ENCODE measurements around the gene HAUS7.

The HAUS7 gene

DNA sequence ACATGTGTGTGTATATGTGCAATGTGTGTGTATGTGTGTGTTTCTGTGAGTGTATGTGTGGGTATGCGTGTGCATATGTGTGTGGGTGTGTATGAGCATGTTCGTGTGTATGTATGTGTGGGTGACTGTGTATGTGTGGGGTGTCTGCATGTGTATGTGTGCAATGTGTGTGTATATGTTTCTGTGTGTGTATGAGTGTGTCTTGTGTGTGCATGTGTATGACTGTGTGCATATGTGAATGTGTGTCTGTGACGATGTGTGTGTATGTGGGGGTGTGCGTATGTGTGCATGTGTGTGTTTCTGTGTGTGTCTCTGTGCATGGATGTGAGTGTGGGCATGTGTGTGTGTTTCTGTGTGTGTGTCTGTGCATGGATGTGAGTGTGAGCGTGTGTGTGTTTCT, 42.9 kb upstream of the HAUS7 start:
- no peak overlapping the region for H3K9ac ChIP-seq

GRCh38 chrX:153512501-153512893, 42.1 kb upstream of the HAUS7 start:
- Histone ChIP-seq H4K20me1 (peaks cover 0 to 66% (median 0%) of the 10 kb centered on the region in 11 experiments; a peak in 8 of 22 replicates), H3K27me3 (peaks cover 22 to 70% (median 34%) of the 10 kb centered on the region in 11 experiments), H3K4me3 (no peak overlapping the region), H3K9ac (no peak overlapping the region), H3K4me2 (peak overlapping the region in 1 of 11 experiments; percentile 30; a peak in 1 of 22 replicates), H3K36me3 (no peaks in the 10 kb centered on the region), H3K4me1 (peaks cover 0 to 69% (median 32%) of the 10 kb centered on the region in 10 experiments; a peak in 16 of 20 replicates), H3K9me3 (replicated peaks in 1 of 11) (peaks cover 0 to 3% (median 0%) of the 10 kb centered on the region in 11 experiments; a peak in 6 of 22 replicates), H3K27ac (no peak overlapping the region)
- TF ChIP-seq Cebpa-rat (IDR thresholded peaks at IDR 0.05), result no peak

More for the DNA sequence above, 42.9 kb upstream of the HAUS7 start:
- no peak overlapping the region for H3K4me3 ChIP-seq
- H3K9me3 ChIP-seq (replicated peaks in 1 of 11), result peaks cover 0 to 3% (median 0%) of the 10 kb centered on the region in 11 experiments; a peak in 5 of 22 replicates
- no peak overlapping the region for H3K4me2 ChIP-seq
- peaks cover 29 to 78% (median 39%) of the 10 kb centered on the region in 11 experiments for H3K27me3 ChIP-seq
- no peaks in the 10 kb centered on the region for H3K36me3 ChIP-seq
- peaks cover 0 to 61% (median 25%) of the 10 kb centered on the region in 10 experiments; a peak in 16 of 20 replicates for H3K4me1 ChIP-seq
- no peak overlapping the region for H3K27ac ChIP-seq
- no peak for TF ChIP-seq Cebpa-rat (IDR thresholded peaks at IDR 0.05)
- H4K20me1 ChIP-seq, result peaks cover 0 to 65% (median 0%) of the 10 kb centered on the region in 11 experiments; a peak in 8 of 22 replicates

DNA sequence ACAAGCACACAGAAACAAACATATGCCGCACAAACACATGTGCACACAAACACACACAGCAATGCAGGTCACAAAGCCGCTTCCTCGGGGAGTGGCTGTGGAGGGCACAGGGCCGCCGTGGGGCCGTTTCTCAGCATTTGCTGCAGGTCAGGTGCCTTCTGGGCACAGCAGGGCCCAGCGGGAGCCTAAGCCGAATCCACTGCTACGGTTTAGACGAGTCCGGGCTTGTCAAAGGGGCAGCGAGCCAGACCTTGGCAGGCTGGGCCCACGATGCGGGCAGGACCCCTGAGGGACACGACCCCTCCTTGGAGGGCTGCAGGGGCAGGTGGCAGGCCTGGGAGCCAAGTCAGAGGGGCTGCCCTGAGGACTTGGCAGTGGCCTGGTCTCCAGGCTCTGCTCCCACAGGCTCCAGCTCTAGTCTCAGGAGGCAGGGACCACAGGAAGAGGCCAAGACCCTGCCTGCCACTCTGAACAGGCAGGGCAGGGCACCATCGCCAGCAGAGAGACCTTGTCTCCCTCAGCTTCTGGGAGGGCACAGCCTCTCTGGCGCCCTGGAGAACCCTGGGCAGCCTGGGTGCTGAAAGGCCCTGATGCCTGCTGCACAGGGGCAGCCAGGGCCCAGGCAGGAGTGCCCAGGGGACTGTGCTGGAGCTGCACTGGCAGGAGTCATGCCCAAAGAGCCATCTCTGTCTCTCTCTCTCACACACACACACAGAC, 41.6 kb upstream of the HAUS7 start:
- peaks cover 0 to 66% (median 0%) of the 10 kb centered on the region in 11 experiments; a peak in 9 of 22 replicates for H4K20me1 ChIP-seq
- peaks cover 0 to 3% (median 0%) of the 10 kb centered on the region in 11 experiments; a peak in 6 of 22 replicates for H3K9me3 ChIP-seq (replicated peaks in 1 of 11)
- peaks cover 0 to 72% (median 35%) of the 10 kb centered on the region in 10 experiments; a peak in 16 of 20 replicates for H3K4me1 ChIP-seq
- H3K4me3 ChIP-seq, result no peak overlapping the region
- no peaks in the 10 kb centered on the region for H3K36me3 ChIP-seq
- no peak overlapping the region; a peak in 1 of 22 replicates for H3K9ac ChIP-seq
- peaks cover 16 to 68% (median 31%) of the 10 kb centered on the region in 11 experiments for H3K27me3 ChIP-seq
- no peak overlapping the region for H3K27ac ChIP-seq
- peak overlapping the region in 4 of 11 experiments; percentile 3 to 30 (median 28); a peak in 6 of 22 replicates for H3K4me2 ChIP-seq
- no peak for TF ChIP-seq Cebpa-rat (IDR thresholded peaks at IDR 0.05)

DNA sequence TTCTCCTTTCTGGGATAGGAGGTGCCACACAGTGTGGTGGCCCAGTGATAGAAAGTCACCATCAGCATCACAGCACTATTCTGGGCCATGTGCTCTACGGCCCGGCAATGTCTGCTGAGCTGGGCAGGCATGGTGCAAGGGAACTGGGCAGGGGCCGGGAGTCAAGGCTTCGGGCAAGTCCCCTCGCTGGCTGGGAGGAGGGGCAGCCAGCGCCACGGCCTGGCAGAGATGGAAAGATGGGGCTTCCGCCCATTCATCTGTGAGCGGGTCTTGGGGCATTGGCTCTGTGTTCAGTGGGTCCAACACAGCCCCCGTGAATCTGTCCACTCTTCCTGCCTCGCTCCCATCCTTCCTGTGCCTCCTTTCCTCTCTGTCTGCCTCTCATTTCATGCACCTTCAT, 40.0 kb upstream of the HAUS7 start:
- Histone ChIP-seq H3K9ac (no peak overlapping the region), H4K20me1 (peaks cover 0 to 59% (median 0%) of the 10 kb centered on the region in 11 experiments; a peak in 9 of 22 replicates), H3K9me3 (replicated peaks in 1 of 11) (peaks cover 0 to 3% (median 0%) of the 10 kb centered on the region in 11 experiments; a peak in 5 of 22 replicates), H3K36me3 (no peaks in the 10 kb centered on the region), H3K27me3 (peaks cover 5 to 62% (median 24%) of the 10 kb centered on the region in 11 experiments; a peak in 17 of 22 replicates), H3K4me2 (0 out of 22 replicates have a peak overlapping the region, but pooled peaks of 2 of the 11 experiments have one; percentile 8 to 29), H3K4me1 (peaks cover 0 to 69% (median 29%) of the 10 kb centered on the region in 10 experiments; a peak in 16 of 20 replicates), H3K27ac (no peak overlapping the region), H3K4me3 (no peak overlapping the region)
- TF ChIP-seq Cebpa-rat (IDR thresholded peaks at IDR 0.05), result no peak

DNA sequence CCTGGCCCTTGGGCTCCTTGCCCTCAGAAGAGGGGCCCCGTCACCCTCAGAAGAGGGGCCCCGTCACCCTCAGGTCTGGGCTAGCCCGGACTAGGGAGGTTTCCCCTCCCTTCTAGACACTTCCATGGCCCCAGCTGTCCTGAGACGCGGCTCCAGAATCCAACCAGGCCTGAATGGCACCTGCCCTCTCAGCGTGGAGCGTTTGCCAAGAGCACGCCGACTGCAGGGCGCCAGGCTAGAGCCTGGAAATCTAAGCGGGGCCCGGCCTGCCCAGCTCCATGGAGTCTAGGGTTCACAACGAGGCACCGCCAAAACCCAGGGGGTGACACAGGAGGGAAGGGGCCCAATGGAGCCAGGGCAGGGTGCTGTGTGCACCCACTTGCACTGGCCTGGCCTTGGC, 39.2 kb upstream of the HAUS7 start:
- Histone ChIP-seq H3K9ac (no peak overlapping the region), H3K4me1 (peaks cover 0 to 63% (median 29%) of the 10 kb centered on the region in 10 experiments; a peak in 16 of 20 replicates), H4K20me1 (peaks cover 0 to 53% (median 0%) of the 10 kb centered on the region in 11 experiments; a peak in 8 of 22 replicates), H3K9me3 (replicated peaks in 1 of 11) (peaks cover 0 to 6% (median 0%) of the 10 kb centered on the region in 11 experiments; a peak in 6 of 22 replicates), H3K4me2 (peak overlapping the region in 4 of 11 experiments; percentile 72 to 79 (median 76); a peak in 7 of 22 replicates), H3K36me3 (no peaks in the 10 kb centered on the region), H3K27ac (peak overlapping the region in 3 of 11 experiments; percentile 62 to 75 (median 75); a peak in 3 of 22 replicates), H3K4me3 (no peak overlapping the region), H3K27me3 (peaks cover 0 to 57% (median 17%) of the 10 kb centered on the region in 11 experiments; a peak in 12 of 22 replicates)
- TF ChIP-seq Cebpa-rat (IDR thresholded peaks at IDR 0.05), result no peak

DNA sequence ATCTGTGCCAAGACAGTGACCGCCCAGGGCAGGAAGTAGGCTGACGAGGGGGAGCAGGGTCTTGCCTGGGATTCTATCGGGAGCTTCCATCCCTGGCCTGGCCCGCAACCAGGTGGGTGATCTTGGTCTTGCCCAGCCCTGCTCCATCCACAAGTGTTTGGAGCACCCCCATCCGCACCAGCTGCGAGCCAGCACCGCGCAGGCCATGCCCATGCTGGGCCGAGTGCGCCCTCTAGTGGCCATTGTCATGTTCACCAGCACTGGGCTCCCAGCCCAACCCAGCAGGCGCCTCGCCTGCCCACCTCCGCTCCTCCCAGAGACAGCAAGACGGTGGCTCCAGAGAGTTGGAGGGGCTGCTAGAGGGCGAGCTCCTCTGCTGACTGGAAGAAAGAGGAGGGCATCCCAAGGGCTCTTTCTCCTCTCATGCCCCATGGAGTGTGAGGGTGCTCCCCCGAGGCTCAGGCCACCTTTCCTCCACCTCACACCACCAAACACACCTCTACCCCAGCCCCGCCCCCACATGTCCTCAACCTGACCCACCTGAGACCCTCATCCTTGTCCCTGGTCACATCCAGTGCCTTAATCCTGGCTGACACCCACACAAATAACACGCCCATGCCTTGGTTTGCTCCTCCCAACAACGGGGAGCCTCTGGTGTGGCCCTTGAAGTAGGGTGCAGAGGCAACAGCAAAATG, 37.3 kb upstream of the HAUS7 start:
- Histone ChIP-seq H3K9ac (peak overlapping the region in 6 of 11 experiments; percentile 28 to 69 (median 48); a peak in 10 of 22 replicates), H3K36me3 (no peaks in the 10 kb centered on the region), H3K27me3 (peaks cover 0 to 56% (median 17%) of the 10 kb centered on the region in 11 experiments; a peak in 11 of 22 replicates), H3K9me3 (replicated peaks in 1 of 11) (peaks cover 0 to 21% (median 4%) of the 10 kb centered on the region in 11 experiments; a peak in 8 of 22 replicates), H4K20me1 (peaks cover 0 to 45% (median 0%) of the 10 kb centered on the region in 11 experiments; a peak in 7 of 22 replicates), H3K4me1 (peaks cover 0 to 72% (median 29%) of the 10 kb centered on the region in 10 experiments; a peak in 16 of 20 replicates), H3K4me2 (peak overlapping the region; percentile 41 to 79 (median 72)), H3K4me3 (no peak overlapping the region), H3K27ac (peak overlapping the region in 6 of 11 experiments; percentile 41 to 75 (median 65); a peak in 11 of 22 replicates)
- TF ChIP-seq Cebpa-rat (IDR thresholded peaks at IDR 0.05), result no peak

GRCh38 chrX:153505361-153505760, 35.0 kb upstream of the HAUS7 start:
- no peak for TF ChIP-seq Cebpa-rat (IDR thresholded peaks at IDR 0.05)
- no peaks in the 10 kb centered on the region for H3K36me3 ChIP-seq
- H3K9me3 ChIP-seq (replicated peaks in 1 of 11), result peaks cover 0 to 33% (median 11%) of the 10 kb centered on the region in 11 experiments; a peak in 9 of 22 replicates
- H3K4me3 ChIP-seq, result no peak overlapping the region
- peaks cover 0 to 45% (median 10%) of the 10 kb centered on the region in 11 experiments; a peak in 11 of 22 replicates for H3K27me3 ChIP-seq
- no peak overlapping the region for H3K4me2 ChIP-seq
- H3K9ac ChIP-seq, result no peak overlapping the region
- peaks cover 0 to 31% (median 0%) of the 10 kb centered on the region in 11 experiments; a peak in 6 of 22 replicates for H4K20me1 ChIP-seq
- no peak overlapping the region for H3K27ac ChIP-seq
- peaks cover 0 to 53% (median 26%) of the 10 kb centered on the region in 10 experiments; a peak in 16 of 20 replicates for H3K4me1 ChIP-seq

- Histone ChIP-seq H3K4me1 (peaks cover 0 to 47% (median 25%) of the 10 kb centered on the region in 10 experiments; a peak in 16 of 20 replicates), H3K4me2 (0 out of 22 replicates have a peak overlapping the region, but pooled peaks of 2 of the 11 experiments have one; percentile 14 to 18), H3K9ac (no peak overlapping the region), H3K27ac (no peak overlapping the region), H3K4me3 (no peak overlapping the region), H3K9me3 (replicated peaks in 1 of 11) (peaks cover 0 to 31% (median 11%) of the 10 kb centered on the region in 11 experiments; a peak in 8 of 22 replicates), H3K27me3 (peaks cover 0 to 37% (median 5%) of the 10 kb centered on the region in 11 experiments; a peak in 10 of 22 replicates), H4K20me1 (peaks cover 0 to 24% (median 0%) of the 10 kb centered on the region in 11 experiments; a peak in 7 of 22 replicates), H3K36me3 (no peaks in the 10 kb centered on the region)
- no peak for TF ChIP-seq Cebpa-rat (IDR thresholded peaks at IDR 0.05)
These were observed 34.2 kb upstream of the HAUS7 start for GRCh38 chrX:153504445-153505016.

All from BLaER1 treated with 17β-estradiol and CSF1 and Interleukin-3, amounts not matched to agents 10 nM and 100 nM (cell line).